CD4-positive, alpha-beta T cell (primary cell): ENCODE data around the gene LRPPRC. TPM values are rescaled to one million over a fixed set of nuclear protein-coding genes. Genes with fewer than 3 reads are reported as not detected.
"Not testable (repeated sequence)": the region's sequence is repeated elsewhere in the genome, so short reads cannot be mapped to it uniquely, and the experiment has no call there.

Experiments used
- ATAC-seq: fragments of 200-7000 bp; cut with Tn5 transposase; one replicate; pipeline ENCODE4 v1.10.0; 2022; ENCODE audit warnings: mild to moderate bottlenecking; ENCODE audit not compliant: poor library complexity
- CTCF ChIA-PET: fragments of 350-600 bp; sonication (Branson Sonifier 250); formaldehyde crosslinking; loops from one replicate; lab custom pipeline; 2021; ENCODE audit warnings: antibody characterized with exemption, inconsistent platforms; lab: Charles Lee
- POLR2A ChIA-PET: fragments of 350-600 bp; sonication (Branson Sonifier 250); formaldehyde crosslinking; loops from one replicate; lab custom pipeline; 2021; ENCODE audit warnings: antibody characterized with exemption, inconsistent platforms; lab: Charles Lee
- DNase-seq, 14 experiments: peaks; one replicate each; pipeline ENCODE4 v3.0.0-alpha.2; 2013 to 2020; ENCODE audit warnings: mixed read lengths in 2 of 14
- H3K27ac ChIP-seq, 2 donors: one replicate each; pipeline versions ENCODE4 v1.5.1 to v1.7.0; 2013; ENCODE audit warnings: low read length in 2 of 2, low read depth in 1 of 2, mild to moderate bottlenecking in 1 of 2
- H3K27me3 ChIP-seq, 2 experiments: 1 replicate in 1 of 2; 2 replicates in 1 of 2; pipeline versions ENCODE4 v1.6.1 to v1.7.0; 2013; ENCODE audit warnings: low read length in 2 of 2, control low read depth in 1 of 2, mild to moderate bottlenecking in 1 of 2, moderate library complexity in 1 of 2; ENCODE audit not compliant: insufficient read depth in 2 of 2, control insufficient read depth in 1 of 2
- H3K36me3 ChIP-seq: one replicate; pipeline ENCODE4 v1.6.1; 2013; ENCODE audit warnings: low read length, control low read depth; ENCODE audit not compliant: insufficient read depth
- H3K4me1 ChIP-seq: one replicate; pipeline ENCODE4 v1.6.1; 2013; ENCODE audit warnings: low read length, control low read depth; ENCODE audit not compliant: insufficient read depth
- H3K4me3 ChIP-seq: one replicate; pipeline ENCODE4 v1.5.1; 2013; ENCODE audit warnings: mild to moderate bottlenecking, low read length, moderate library complexity
- H3K9me3 ChIP-seq, 2 experiments: 1 replicate in 1 of 2; 2 replicates in 1 of 2; pipeline versions ENCODE4 v1.6.1 to v1.7.0; 2013; ENCODE audit warnings: low read length in 2 of 2, mild to moderate bottlenecking in 2 of 2, control low read depth in 1 of 2, moderate library complexity in 1 of 2; ENCODE audit not compliant: control insufficient read depth in 1 of 2, insufficient read depth in 1 of 2
- H3K27ac Mint-ChIP-seq: one replicate; pipeline ENCODE4 v1.8.0; 2020; ENCODE audit warnings: mixed read lengths
- H3K27me3 Mint-ChIP-seq: one replicate; pipeline ENCODE4 v1.8.0; 2021; ENCODE audit warnings: mixed read lengths
- H3K36me3 Mint-ChIP-seq: one replicate; pipeline ENCODE4 v1.8.0; 2021; ENCODE audit warnings: low read depth, mixed read lengths
- H3K4me1 Mint-ChIP-seq: one replicate; pipeline ENCODE4 v1.8.0; 2021; ENCODE audit warnings: low read depth, mixed read lengths
- H3K4me3 Mint-ChIP-seq: one replicate; pipeline ENCODE4 v1.8.0; 2020; ENCODE audit warnings: mild to moderate bottlenecking, mixed read lengths
- H3K9me3 Mint-ChIP-seq: one replicate; pipeline ENCODE4 v1.8.0; 2020; ENCODE audit warnings: mixed read lengths
- intact Hi-C, 2 experiments: fragments of 100-400 bp; cut with DNase I in 1 of 2; cut with micrococcal nuclease in 1 of 2; formaldehyde crosslinking; loops; one replicate each; pipeline versions ENCODE4 v1.15.1 to v1.9.0; 2023 to 2025; cut with DNase I, micrococcal nuclease
- total RNA-seq, 174 experiments: library from RNA in 2 of 174; stranded (reverse) in 2 of 174; gene quantifications; one replicate each; pipeline ENCODE4 v1.2.3 and lab custom pipeline; 2021 to 2026
- TF ChIP-seq, protein P1 (sequence below): fragments of 200-600 bp; IDR thresholded peaks from one replicate; pipeline ENCODE4 v1.8.0; 2022; ENCODE audit warnings: antibody characterized with exemption, mild to moderate bottlenecking

LRPPRC gene
- total RNA-seq, 2 experiments from 2014 or later: 55.2 to 55.4 TPM

DNA sequence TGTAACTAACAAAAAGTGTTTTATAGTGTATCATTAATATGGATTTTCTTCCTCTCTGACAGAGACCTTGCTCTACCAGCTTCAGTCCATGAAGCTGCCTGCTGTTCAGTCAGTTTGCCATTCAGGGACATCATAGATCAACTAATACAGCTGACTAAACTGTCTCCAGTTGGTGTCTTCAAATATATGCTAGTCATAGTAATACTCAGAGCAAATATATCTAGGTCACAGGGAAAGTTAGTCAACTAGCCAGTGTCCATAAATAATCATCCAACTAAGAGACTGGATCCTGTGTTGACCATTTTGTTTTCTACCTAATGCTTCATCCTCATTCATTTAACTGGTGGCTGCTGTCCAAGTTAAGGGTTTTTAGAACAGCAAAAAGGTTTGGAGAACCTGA is 38.2 kb upstream of the LRPPRC start:
- intact Hi-C loops: no loop called here
- H3K27me3 ChIP-seq: no peaks in the 10 kb centered on the region
- TF ChIP-seq, protein P1, sequence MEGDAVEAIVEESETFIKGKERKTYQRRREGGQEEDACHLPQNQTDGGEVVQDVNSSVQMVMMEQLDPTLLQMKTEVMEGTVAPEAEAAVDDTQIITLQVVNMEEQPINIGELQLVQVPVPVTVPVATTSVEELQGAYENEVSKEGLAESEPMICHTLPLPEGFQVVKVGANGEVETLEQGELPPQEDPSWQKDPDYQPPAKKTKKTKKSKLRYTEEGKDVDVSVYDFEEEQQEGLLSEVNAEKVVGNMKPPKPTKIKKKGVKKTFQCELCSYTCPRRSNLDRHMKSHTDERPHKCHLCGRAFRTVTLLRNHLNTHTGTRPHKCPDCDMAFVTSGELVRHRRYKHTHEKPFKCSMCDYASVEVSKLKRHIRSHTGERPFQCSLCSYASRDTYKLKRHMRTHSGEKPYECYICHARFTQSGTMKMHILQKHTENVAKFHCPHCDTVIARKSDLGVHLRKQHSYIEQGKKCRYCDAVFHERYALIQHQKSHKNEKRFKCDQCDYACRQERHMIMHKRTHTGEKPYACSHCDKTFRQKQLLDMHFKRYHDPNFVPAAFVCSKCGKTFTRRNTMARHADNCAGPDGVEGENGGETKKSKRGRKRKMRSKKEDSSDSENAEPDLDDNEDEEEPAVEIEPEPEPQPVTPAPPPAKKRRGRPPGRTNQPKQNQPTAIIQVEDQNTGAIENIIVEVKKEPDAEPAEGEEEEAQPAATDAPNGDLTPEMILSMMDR: no peak
- no peaks in the 10 kb centered on the region for H3K4me1 ChIP-seq
- POLR2A ChIA-PET: no interaction called here
- H3K4me3 Mint-ChIP-seq: no peak overlapping the region
- no peak overlapping the region for H3K4me3 ChIP-seq
- CTCF ChIA-PET: interaction anchor here (0.5 kb wide), 1 partner anchor 233 kb away, joined by 5 read pairs; no protein-coding TSS in a partner anchor
- H3K27ac Mint-ChIP-seq: no peak overlapping the region
- H3K27ac ChIP-seq: no peak overlapping the region
- no peak for ATAC-seq
- H3K9me3 Mint-ChIP-seq: no peaks in the 10 kb centered on the region
- peaks cover 23% of the 10 kb centered on the region for H3K27me3 Mint-ChIP-seq
- no peaks in the 10 kb centered on the region for H3K36me3 Mint-ChIP-seq
- H3K4me1 Mint-ChIP-seq: no peaks in the 10 kb centered on the region
- no peaks in the 10 kb centered on the region for H3K9me3 ChIP-seq
- DNase-seq: no peak
- H3K36me3 ChIP-seq: no peaks in the 10 kb centered on the region

DNA sequence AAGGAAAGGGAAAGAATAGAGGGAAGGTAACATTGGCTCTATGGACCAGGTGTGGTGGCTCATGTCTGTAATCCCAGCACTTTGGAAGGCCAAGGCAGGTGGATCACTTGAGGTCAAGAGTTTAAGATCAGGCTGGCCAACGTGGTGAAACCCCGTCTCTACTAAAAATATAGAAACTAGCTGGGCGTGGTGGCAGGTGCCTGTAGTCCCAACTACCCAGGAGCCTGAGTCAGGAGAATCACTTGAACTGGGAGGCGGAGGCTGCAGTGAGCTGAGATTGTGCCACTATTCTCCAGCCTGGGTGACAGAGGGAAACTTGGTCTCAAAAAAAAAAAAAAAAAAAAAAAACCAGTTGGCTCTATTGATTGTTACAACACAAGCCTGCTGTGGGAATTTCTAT is 31.3 kb upstream of the LRPPRC start:
- H3K36me3 Mint-ChIP-seq, intact Hi-C loops, H3K4me3 ChIP-seq, H3K36me3 ChIP-seq, H3K4me1 ChIP-seq, H3K4me1 Mint-ChIP-seq, ATAC-seq, H3K4me3 Mint-ChIP-seq, H3K27ac ChIP-seq, POLR2A ChIA-PET, H3K9me3 ChIP-seq, DNase-seq, H3K27me3 ChIP-seq, H3K9me3 Mint-ChIP-seq, H3K27ac Mint-ChIP-seq, CTCF ChIA-PET: not testable (repeated sequence)
- peaks cover 11% of the 10 kb centered on the region for H3K27me3 Mint-ChIP-seq

DNA sequence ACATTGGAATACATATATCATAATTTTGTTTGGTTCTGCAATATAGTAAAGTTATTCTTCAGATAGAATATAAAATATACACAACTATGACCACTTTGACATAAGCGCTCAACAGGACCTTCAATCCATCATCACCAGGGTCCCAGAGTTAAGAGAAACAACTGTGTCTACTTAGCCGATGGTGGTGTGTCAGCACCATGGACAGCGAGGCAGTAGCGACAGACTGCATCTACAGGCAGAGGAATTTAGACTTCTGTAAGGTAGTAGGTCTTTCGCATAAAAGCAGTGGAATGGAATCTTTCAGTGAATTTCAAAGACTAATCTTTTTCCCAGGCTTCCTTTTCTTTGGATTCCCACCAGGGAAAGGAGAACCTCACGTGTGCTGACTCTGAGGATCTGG is 20.5 kb upstream of the LRPPRC start:
- DNase-seq: peak in 8 of 14 experiments; percentile 3 to 35 (median 24)
- H3K9me3 ChIP-seq: no peaks in the 10 kb centered on the region
- no peaks in the 10 kb centered on the region for H3K36me3 ChIP-seq
- H3K4me1 Mint-ChIP-seq: no peaks in the 10 kb centered on the region
- H3K9me3 Mint-ChIP-seq: no peaks in the 10 kb centered on the region
- H3K27ac Mint-ChIP-seq: no peak overlapping the region
- TF ChIP-seq, protein P1: no peak
- peaks cover 7 to 10% of the 10 kb centered on the region in 2 experiments for H3K27me3 ChIP-seq
- no peak overlapping the region for H3K4me3 ChIP-seq
- no peak overlapping the region for H3K27ac ChIP-seq
- intact Hi-C loops: no loop called here
- H3K4me3 Mint-ChIP-seq: no peak overlapping the region
- no peaks in the 10 kb centered on the region for H3K4me1 ChIP-seq
- POLR2A ChIA-PET: no interaction called here
- H3K36me3 Mint-ChIP-seq: no peaks in the 10 kb centered on the region
- peaks cover 41% of the 10 kb centered on the region for H3K27me3 Mint-ChIP-seq
- CTCF ChIA-PET: interaction anchor here (0.7 kb wide), 1 partner anchor 270 kb away, joined by 4 read pairs; no protein-coding TSS in a partner anchor
- ATAC-seq: no peak

DNA sequence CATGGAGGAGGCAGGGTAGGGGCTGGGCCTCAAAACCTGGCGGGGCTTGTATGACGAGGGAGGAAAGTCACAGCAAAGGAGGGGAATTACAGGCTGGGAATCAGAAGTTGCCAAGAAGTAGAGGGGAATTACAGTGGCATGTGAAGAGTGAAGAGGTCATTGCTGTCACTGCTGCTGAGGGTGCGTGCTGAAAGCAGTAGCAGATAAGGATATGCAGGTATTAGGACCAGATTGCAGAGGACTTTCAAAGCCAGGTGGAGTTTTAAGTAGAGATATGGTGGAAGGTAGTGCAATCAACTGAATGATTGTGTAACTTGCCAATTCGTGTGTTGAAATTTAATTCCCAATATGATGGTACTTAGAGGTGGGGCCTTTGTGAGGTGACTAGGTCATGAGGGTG is 19.4 kb upstream of the LRPPRC start:
- ATAC-seq (no peak), DNase-seq (no peak)
- Mint-ChIP-seq H3K27me3 (peaks cover 41% of the 10 kb centered on the region), H3K27ac (no peak overlapping the region), H3K9me3 (no peaks in the 10 kb centered on the region), H3K4me1 (no peaks in the 10 kb centered on the region), H3K4me3 (no peak overlapping the region), H3K36me3 (no peaks in the 10 kb centered on the region)
- H3K4me3 ChIP-seq: no peak overlapping the region
- no peaks in the 10 kb centered on the region for H3K9me3 ChIP-seq
- CTCF ChIA-PET: no interaction called here
- intact Hi-C loops: no loop called here
- no peak overlapping the region for H3K27ac ChIP-seq
- H3K36me3 ChIP-seq: no peaks in the 10 kb centered on the region
- no peaks in the 10 kb centered on the region for H3K4me1 ChIP-seq
- TF ChIP-seq, protein P1: no peak
- H3K27me3 ChIP-seq: peaks cover 7 to 10% of the 10 kb centered on the region in 2 experiments
- POLR2A ChIA-PET: no interaction called here

DNA sequence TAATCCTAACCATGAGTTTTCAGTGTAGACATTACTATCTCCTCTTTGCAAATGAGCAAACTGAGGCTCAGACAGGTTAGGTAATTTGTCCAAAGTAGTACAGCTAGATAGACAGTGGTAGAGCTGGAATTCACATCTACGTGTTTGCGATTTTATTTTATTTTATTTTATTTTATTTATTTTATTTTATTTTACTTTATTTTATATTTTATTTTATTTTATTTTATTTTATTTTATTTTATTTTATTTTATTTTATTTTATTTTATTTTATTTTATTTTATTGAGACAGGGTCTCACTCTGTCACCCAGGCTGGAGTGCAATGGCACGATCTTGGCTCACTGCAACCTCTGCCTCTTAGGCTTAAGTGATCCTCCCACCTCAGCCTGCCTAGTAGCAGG is 17.4 kb upstream of the LRPPRC start:
- H3K9me3 Mint-ChIP-seq, H3K27ac Mint-ChIP-seq, H3K36me3 Mint-ChIP-seq, H3K4me3 Mint-ChIP-seq, intact Hi-C loops, CTCF ChIA-PET, ATAC-seq, POLR2A ChIA-PET, H3K27ac ChIP-seq, H3K36me3 ChIP-seq, H3K4me1 ChIP-seq, DNase-seq, H3K9me3 ChIP-seq, H3K4me3 ChIP-seq, H3K4me1 Mint-ChIP-seq: not testable (repeated sequence)
- H3K27me3 Mint-ChIP-seq: peaks cover 41% of the 10 kb centered on the region
- H3K27me3 ChIP-seq: peaks cover 7 to 10% of the 10 kb centered on the region in 2 experiments
